ENCODE measurements around the gene ATP6V0D1.

The ATP6V0D1 gene

DNA sequence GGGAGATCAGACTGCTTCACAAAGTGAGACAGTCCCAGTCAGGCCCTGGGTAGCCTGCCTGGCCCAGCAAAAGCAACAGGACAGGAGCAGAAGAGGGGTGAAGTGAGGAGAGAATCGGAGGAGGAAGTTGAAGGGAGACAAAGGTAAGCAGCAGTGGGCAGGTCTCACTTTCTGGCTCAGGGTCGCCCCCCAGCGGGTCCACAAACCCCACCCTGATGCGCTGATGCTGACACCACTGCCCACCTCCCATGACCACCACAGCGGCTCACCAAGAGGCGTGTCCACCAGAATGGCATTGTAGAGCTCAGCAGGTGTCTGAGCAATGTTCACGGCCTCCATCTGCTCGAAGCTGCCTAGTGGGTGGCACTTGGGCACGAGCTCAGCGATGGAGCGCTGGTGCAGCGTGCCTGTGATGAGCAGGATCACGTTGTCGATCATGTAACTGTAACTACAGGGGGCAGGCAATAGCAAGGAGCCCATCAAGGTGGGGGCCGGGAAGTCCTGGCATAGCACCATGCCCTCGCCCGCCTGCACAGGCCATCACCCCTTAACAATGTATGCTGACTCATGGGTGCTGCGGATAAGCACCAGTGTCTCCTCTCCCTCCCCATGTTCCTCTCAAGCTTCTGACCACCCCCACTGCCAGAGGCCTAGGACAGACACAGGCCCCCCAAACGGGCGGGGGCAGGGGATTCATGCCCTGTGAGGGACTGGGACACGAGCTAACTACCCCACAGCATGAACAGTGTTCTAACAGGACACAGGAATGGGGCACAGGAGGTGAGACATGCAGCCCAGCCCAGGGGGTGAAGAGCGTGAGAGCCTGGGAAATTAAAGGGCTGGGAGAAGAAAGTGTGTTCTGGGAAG, 36.5 kb downstream of the ATP6V0D1 start:
- ATAC-seq: no peak

DNA sequence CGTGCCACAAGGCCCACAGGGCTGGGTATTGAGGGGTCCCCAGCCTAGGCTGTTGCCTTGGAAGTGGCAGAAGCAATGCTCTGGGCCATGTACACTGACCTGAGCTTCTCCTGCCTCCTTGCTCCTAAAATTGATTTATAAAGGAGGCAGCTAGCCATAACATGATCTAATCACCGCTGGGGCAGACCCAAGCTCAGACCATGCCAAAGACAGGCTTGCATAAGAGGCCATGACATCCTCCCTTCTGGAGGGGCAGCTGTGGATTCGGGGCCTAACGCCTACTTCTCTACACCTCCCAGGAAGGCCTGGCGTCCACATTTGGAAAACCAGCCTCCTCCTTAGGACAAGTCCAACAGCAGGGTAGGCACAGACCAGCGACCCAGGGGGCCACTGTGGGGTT, 37.7 kb downstream of the ATP6V0D1 start:
- no peak for ATAC-seq

DNA sequence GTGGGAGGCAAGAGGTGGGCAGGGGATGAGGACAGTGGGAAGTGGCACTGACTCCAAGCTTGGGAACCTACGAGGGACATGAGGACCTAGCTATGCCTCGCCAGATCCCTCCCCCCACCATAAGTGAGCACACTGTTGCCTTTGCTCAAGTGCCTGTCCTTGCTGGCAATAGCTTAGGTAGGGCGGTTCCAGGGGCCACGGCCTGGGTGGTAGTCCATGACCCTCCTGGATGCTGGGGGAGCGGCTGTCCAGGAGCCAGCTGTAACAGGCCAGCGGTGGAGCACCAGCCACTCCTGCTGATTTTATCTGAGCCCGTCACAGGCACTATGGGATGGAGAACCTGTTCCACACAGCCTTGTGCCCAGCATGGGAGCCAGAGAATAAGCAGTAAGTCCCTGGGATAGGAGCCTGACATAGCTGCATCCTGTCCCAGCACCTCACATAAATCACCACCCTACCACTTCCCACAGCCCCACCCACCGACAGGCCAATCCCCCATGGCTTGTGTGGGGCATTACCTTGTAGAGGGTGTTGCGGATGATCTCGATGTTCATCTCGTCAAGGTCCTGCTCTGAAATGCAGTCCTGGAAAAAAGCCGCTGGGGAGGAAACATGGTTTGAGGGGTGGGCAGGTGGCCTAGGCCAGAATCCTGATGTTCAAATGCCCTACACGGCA, 38.2 kb downstream of the ATP6V0D1 start:
- ATAC-seq: no peak

DNA sequence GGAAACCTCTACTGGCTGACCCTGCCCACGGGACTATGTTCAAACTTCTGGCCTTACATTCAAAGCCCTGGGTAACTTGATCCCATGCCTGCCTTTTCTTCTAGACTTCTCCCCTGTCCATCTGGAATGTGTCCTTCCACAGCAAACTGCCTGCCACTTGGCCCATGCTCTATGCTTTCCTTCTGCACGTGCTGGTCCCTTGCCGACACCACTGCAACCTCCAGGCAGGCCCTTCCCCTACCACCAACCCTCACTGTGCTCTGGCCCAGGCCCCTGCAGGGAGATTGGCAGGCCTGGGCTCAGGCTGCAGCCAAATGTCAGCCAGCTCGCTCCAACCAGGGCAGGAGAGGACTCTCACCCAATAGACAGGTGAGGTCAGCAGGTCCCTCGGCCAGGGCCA, 39.0 kb downstream of the ATP6V0D1 start:
- ATAC-seq: no peak

DNA sequence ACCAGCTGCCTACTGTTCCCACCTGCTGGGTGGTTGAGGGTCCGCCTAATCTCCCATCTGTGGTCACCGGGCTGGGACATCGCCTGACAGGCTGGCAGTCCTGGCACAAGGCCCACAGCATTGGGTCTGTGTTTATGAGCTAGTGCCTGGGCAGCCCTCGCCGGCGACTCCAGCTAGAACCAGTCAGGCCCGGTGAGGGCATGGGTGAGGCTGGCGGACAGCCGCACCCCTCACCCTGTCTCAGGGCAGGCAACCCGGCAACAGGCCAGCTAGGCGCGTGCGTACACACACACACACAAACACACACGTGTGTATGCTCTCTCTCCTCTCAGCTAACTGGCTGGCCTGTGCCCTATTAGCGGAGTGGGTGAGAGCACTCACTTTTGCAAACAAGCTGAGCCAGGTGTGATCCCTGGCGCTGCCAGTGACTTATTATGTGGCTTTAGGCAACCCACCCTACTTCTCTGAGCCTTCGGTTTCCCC, 39.6 kb downstream of the ATP6V0D1 start:
- ATAC-seq: no peak

DNA sequence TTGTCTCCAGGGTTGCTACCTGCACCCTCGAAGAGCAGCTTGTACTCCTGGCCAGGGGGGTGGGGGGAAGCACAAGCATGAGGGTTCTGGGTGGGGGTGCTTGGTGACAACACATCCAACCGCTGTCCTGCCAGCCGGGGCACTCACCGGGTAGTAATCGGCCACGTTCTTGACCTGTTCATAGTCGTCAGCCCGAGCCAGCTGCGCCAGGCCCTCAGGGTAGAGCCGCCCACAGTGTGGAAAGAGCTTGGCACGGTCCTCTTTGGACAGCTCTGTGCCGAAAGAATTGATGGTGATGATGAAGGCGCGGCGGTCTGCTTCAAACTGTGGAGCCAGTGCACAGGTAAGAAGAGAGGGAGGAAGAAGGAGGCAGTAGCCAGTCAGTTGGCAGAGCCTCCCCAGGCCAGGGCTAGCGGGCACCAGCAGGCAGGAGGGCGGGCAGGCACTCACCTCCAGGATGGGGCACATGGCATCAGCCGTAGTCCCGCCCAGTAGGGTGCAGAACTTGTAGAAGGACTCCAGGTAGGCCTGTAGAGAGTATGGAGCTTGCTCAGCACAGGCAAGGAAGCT, 42.0 kb downstream of the ATP6V0D1 start:
- no peak for ATAC-seq

DNA sequence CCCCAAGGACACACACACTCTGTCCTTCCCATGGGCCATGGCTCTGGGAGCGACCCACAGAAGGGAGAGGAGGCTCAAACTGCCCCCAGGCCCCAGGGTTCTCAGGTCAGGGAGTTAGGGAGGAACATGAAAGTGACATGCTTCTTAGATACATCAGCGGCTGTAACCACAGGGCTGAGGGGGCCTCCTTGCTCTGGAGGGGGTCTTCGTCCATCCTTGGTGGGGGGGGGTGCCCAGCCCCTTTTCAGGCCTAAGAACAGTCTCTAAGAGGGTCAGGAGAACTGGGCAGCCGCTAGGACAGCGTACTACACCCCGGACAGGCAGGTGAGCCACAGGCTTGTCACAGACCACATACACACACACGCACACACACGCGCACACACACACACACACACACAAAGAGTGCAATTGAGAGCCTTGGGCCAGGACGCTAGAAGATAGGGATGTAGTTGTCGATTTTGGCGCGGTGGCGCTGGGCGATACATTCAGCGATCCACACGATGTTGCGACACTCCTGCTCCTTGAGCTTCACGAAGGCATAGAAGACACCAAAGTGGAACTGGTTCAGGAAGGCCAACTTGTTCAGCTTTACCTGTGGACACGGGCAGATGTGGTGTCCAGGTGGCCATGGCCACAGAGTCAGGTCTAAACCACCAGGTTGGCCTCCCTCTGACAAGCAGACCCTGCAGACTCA, 42.7 kb downstream of the ATP6V0D1 start:
- ATAC-seq: no peak

DNA sequence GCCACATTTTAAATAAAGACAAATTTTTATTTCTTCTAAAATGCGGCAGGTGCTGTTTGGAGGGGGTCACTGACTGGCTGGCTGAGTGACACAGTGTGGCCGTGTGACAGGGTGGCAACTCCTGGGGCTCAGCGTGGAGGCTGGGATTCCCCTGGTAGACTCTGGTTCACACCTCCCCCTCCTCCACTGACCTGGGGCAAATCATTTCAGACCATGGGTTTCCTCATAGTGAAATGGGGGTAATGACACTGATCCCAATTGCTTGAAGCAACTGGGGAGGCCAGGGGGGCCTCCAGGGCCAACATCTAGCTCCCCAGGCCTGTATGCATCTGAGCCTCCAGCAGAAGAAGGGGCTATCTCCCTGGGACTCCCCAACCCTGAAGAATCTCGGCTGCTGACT, 43.4 kb downstream of the ATP6V0D1 start:
- ATAC-seq: peak in 1 of 2 donors; percentile 48

DNA sequence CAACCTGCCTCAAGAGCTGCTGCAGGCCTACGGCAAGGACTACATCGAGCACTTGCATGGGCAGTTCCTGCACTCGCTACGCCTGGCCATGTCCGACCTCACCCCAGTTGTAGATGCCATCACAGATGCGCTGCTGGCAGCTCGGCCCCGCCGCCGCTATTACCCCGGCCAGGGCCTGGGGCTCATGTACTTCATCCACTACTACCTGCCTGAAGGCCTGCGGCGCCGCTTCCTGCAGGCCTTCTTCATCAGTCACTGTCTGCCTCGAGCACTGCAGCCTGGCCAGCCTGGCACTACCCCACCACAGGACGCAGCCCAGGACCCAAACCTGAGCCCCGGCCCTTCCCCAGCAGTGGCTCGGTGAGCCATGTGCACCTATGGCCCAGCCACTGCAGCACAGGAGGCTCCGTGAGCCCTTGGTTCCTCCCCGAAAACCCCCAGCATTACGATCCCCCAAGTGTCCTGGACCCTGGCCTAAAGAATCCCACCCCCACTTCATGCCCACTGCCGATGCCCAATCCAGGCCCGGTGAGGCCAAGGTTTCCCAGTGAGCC, 44.2 kb downstream of the ATP6V0D1 start:
- no peak for ATAC-seq

DNA sequence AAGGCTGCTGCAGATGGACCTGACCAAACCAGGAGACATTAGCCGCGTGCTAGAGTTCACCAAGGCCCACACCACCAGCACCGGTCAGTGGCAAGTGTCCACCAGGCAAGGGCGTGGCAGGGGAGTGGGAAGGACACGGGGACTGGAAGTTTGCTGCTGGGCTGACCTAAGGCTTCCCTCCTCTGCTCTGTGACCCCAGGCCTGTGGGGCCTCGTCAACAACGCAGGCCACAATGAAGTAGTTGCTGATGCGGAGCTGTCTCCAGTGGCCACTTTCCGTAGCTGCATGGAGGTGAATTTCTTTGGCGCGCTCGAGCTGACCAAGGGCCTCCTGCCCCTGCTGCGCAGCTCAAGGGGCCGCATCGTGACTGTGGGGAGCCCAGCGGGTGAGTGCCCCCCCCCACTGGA, 45.2 kb downstream of the ATP6V0D1 start:
- no peak for ATAC-seq

DNA sequence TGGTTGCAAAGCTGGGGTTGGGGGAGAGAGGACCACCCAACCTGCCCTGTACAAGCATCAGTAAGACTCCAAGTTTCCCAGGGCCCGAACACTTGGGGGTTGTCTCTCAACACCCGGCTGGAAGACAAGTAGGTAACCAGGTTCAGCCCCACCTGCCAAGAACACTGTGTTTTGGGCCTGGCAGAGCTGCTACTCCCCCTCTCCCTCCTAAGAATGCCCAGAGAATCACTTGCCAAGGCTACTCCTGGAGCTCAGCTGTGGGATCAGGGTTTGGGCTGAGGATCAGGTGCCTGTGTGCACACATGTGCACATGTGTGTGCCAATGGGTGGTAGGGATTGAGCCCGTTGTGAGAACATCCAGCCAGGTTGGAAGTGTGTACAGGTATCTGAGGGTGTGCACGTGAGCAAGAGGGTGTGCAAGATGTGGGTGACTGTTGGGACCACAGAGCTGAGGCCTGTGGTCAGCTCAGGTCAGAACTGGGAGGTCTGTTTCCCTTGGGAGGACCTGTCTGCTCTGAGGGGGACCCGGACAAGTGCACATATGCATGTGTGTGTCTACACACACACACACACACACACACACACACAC, 47.7 kb downstream of the ATP6V0D1 start:
- no peak for ATAC-seq

DNA sequence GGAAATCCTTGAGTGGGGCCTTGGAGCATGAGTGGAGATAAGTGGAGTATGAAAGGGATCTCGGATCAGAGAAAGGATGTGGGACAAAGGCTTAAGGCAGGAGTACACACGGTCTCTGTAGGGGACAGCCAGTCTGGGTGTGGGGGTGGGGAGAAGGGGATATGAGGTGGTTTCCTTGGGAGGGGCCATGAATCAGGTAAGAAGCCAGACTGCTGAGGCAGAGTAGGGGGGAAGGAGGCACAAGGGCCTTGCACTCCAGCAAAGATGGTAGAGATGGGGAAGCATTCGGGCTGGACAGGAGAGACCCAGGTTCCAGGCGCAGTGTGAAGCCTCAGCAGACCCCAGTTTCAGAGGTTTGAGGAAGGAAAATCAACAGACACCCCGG, 48.5 kb downstream of the ATP6V0D1 start:
- no peak for ATAC-seq

DNA sequence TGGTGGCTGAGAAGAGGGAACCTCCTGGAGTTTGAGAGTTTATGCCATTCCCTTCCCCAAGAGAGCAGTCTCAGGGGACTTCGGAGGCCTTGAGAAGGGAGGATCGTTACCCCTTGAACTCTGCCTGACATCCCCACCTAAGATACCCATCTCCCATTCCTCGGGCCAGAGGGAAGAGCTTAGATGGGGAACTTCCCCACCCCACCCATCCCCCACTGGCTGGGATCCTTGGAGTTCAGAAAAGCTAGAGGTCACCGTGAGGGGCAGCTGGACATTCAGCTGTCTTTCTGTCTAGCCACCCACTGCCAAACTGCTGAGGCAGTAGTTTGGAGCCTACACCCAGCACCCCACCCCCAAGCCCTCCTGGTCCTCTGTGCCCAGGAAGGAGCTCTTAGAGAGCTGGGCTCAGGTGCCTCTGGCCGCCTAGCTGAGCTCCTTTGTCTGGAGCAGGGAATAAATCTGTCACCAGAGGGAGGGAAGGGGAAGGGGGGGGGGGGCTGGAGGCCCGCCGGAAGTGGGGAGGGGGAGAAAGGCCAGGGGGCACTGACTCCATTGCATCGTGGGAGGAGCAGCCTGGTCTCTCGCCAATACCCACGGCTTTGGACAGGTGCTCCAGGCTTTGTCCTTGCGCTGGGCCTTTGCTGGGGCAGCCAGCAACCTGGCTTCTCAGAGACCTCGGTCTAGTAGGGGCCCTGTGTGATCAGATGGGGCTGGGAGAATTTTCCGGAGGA, 49.0 kb downstream of the ATP6V0D1 start:
- ATAC-seq: no peak

DNA sequence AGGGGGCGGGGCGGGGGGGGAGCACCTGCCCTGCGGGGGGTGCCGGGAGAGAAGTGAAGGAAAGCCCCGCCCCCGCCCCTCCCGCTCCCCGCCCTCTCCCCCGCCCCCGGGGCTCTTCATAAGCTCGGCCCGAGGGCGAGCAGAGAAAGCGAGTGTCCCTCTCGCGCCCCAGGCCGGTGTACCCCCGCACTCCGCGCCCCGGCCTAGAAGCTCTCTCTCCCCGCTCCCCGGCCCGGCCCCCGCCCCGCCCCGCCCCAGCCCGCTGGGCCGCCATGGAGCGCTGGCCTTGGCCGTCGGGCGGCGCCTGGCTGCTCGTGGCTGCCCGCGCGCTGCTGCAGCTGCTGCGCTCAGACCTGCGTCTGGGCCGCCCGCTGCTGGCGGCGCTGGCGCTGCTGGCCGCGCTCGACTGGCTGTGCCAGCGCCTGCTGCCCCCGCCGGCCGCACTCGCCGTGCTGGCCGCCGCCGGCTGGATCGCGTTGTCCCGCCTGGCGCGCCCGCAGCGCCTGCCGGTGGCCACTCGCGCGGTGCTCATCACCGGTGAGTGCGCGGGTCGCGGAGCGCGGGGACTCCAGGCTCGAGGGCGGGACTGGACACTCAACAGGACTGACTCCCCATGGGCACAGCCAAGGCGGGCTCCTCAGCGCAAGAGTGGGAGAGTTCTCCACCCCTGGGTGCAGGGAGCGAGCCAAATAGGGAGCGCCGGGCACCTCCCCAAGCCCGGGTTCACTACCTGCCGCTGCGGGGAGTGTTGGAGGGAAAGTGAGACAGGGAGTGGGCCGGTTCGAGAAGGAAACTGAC, 49.8 kb downstream of the ATP6V0D1 start, which contains the start of gene HSD11B2:
HSD11B2 (plus strand) TSS at position 145 of the 798 bp plus-strand sequence; CDS start at position 273, 128 bp downstream.
- ATAC-seq: peak; percentile 28 to 44

DNA sequence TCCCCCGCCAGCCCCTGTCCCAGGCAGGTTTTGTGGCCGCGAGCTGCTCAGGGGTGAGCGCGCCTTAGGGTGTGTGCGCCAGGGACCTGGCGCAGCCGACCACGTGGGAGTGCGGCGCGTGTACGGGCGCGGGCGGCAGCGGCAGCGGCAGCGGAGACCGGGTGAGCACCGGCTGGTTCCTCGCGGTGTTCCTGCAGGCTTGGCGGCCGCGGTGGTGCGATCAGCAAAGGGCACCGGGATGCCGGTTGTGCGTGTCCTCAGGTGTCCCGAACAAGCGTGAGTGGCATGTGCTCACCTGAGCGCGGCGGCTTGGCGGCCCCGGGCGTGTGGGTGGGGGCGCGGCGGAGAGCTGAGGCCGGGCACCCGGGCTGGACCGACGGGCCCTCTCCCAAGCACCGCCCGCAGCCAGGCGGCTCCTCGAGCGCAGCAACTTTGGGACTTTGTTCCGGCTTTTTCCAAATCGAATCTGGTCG, 50.4 kb downstream of the ATP6V0D1 start:
- ATAC-seq: peak; percentile 41 to 60

DNA sequence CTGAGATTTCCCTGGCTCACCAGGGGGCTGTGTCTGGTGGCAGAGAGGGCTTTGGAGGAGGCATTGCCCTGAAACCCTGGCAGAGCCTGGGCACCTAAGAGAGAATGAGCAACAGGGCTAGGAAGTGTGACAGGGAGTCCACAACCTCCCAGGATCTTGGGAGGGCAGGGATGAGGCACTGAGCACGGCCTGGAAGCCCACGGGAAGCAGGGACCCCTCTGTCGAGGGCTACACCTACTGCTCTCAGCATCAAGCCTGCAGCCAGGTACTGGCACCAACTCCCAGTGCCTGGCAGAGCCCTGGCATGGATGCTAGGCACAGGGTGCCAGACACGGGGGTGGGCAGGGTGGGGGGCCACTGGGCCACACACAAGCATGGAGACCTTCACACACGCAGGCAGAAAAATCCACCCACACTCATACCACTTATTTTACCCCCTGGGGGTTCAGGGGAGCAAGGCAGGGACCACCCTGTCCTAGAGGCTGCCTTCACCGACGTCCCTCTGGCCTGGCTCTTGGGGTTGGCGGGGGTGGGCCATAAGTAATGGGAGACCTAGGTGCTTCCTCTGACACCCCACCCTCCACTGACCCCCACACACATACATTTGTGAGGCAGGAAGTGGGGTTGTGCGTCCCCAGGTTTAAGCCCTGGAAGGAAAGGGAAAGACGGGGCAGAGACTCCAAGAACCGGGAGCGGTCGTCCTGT, 51.0 kb downstream of the ATP6V0D1 start:
- no peak for ATAC-seq

DNA sequence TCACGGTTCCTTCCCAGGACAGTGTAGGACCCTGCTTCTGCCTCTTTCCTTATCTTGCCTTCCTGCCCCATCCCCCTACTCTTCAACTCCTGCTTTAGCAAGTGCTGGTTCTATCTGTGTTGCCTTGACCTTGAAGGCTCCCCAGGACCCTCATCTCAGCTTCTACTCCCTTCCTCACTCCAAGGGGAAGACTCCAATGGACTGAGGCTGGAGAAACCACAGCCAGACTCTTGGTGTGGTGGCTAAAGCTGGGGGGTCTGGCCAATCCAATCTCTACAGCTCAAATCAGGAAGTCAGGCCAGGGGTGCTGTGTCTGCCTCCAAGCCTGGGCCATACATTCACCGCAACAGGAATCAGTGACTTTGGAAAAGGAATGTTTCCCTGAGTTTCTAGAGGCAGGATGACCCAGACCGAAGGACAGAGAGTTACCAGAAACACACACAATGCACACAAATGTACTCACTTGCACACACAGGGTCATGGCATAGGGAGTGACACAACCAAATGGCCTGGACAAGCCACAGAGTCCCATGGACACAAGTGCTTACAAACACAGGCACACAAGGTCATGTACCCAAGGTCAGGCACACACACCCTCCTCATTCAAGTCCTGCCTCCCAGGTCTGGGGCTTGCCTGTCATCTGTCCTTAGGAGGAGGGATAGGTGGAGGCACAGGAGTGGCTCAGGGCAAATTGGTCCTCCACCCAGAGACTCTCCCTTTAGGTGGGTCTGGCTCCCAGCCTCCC, 51.7 kb downstream of the ATP6V0D1 start:
- ATAC-seq: no peak

DNA sequence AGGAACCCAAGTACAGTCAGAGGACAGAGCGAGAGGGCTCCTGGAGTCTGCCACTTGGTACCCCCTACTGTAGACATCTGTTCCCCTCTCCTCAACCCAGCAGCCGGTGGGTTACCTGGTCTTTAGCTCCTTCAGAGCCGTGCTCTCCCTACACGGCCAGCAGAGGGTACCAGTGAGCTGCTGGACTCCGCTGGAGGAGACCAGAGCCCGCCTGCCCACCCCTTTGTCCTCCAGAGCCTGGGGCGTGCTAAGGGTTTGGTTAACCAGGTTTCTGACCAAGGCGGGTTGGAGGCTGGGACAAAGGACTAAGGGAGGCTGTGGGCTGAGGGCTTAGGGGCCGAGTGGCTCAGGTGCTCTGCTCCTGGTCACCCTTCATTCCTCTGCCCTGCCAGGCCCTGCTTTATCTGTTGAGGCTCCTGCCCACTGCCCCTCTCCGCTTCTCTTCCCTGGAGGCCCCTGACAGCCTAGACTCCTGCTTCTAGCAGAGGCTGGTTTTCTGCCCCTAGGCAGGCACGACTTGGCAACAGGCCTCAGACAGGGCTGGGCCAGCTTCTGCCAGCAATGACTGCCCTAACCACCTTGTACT, 52.7 kb downstream of the ATP6V0D1 start:
- peak; percentile 58 to 63 for ATAC-seq

DNA sequence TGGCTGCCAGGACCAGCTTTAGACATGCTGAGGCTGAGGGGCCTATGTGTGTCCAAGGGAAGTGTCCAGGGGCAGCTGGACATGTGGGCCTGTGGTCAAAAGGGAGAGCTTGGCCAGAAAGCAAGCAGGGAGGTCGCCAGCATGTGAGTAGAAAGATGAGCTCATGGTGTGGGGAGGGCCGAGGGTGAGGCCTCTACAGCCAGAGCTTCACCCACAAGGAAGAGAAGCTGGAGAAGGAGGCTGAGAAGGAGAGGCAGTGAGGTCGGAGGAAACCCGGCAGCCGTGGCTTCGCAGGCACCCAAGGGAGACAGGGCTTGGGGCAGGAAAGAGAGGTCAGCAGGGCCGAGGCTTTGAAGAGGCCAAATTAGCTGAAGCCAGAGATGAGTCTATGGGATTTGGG, 54.0 kb downstream of the ATP6V0D1 start:
- no peak for ATAC-seq
